H1 (cell line): ENCODE measurements around the gene ATP6V0D1. TPM values are rescaled to one million over a fixed set of nuclear protein-coding genes. Genes with fewer than 3 reads are reported as not detected.

Source experiments
- BCL11A ChIP-seq, 2 experiments: IDR thresholded peaks; one replicate each; pipeline ENCODE4 v1.6.1; 2011; ENCODE audit warnings: low read depth in 2 of 2, low read length in 2 of 2, mild to moderate bottlenecking in 2 of 2
- CHD2 ChIP-seq: IDR thresholded peaks from 2 replicates; pipeline ENCODE4 v1.6.1; 2012; ENCODE audit warnings: low read length, improper control_type of control experiment
- CHD7 ChIP-seq: fragments of 300-600 bp; sonication (generic); IDR thresholded peaks from 2 replicates; pipeline ENCODE4 v1.7.1; 2012; ENCODE audit warnings: low read length, moderate library complexity, mild to moderate bottlenecking, inconsistent platforms; ENCODE audit not compliant: insufficient replicate concordance
- KDM5A ChIP-seq: fragments of 200-600 bp; IDR thresholded peaks from 2 replicates; pipeline ENCODE4 v1.7.1; 2012; ENCODE audit warnings: mild to moderate bottlenecking, low read length, inconsistent platforms, mixed read lengths
- POLR2AphosphoS5 ChIP-seq: IDR thresholded peaks from 2 replicates; pipeline ENCODE4 v1.6.1; 2011; ENCODE audit warnings: low read depth, low read length
- SUZ12 ChIP-seq: fragments of 200-600 bp; sonication (generic); IDR thresholded peaks from 2 replicates; pipeline ENCODE4 v1.6.1; 2012; ENCODE audit warnings: mild to moderate bottlenecking, inconsistent platforms, low read length, moderate library complexity, mixed read lengths
- TAF7 ChIP-seq: optimal IDR thresholded peaks from 2 replicates; pipeline ENCODE3; 2011; ENCODE audit warnings: low read depth, mild to moderate bottlenecking, inconsistent platforms, low read length, moderate library complexity, borderline replicate concordance
- TEAD4 ChIP-seq: IDR thresholded peaks from 2 replicates; pipeline ENCODE4 v1.6.1; 2012; ENCODE audit warnings: low read depth, low read length, inconsistent platforms, mixed read lengths
- ZNF274 ChIP-seq: IDR thresholded peaks from 2 replicates; pipeline ENCODE4 v1.7.0; 2012; ENCODE audit warnings: low read length, borderline replicate concordance; ENCODE audit errors: extremely low read depth
- polyA plus RNA-seq, 7 experiments: library from polyadenylated mRNA; depleted of rRNA in 3 of 7; stranded (reverse) in 5 of 7; unstranded in 2 of 7; fragments of >200 nt in 5 of 7; fragments of 200-250 nt in 2 of 7; gene quantifications; 1 replicate in 5 of 7; 2 replicates in 1 of 7; 4 replicates in 1 of 7; pipeline versions ENCODE4 v1.2.1 to v1.2.3, GENCODE V29; 2011 to 2013; ENCODE audit warnings: missing spikeins in 2 of 7, mixed read lengths in 2 of 7
- total RNA-seq: library from RNA; stranded (reverse); fragmentation: NEBNext Ultra II Directional; extraction: Animal tissue kit (Norgen Biotek cat#: 25700); gene quantifications from 2 replicates; pipeline ENCODE4 v1.2.1, GENCODE V29; 2021

Gene ATP6V0D1
- total and polyA plus RNA-seq, 2 of the 8 experiments (the other 6 are each of a cell fraction or from before 2014, with no cell fraction given) = 47.3 to 134 TPM

- no peak for TF ChIP-seq CHD7
- TF ChIP-seq SUZ12 = no peak
- TF ChIP-seq CHD2 = no peak
- no peak for TF ChIP-seq BCL11A (IDR thresholded peaks at IDR 0.05; ENCODE audit: low read depth in 2 of 2, low read length in 2 of 2)
- no peak for TF ChIP-seq TAF7
- TF ChIP-seq POLR2AphosphoS5 = no peak
- TF ChIP-seq TEAD4 = no peak
- no peak for TF ChIP-seq KDM5A
- no peak for TF ChIP-seq ZNF274
Observed at GRCh38 chr16:67421030-67421429, 59.9 kb downstream of the ATP6V0D1 start (continued).
